ENCODE results near the gene CPAMD8.

The CPAMD8 gene

GRCh38 chr19:16886305-16886880 lies 140.2 kb downstream of the CPAMD8 start:
- no peaks in the 10 kb centered on the region for H3K36me3 ChIP-seq (ENCODE audit: insufficient read depth)
- H3K4me2 ChIP-seq: no peak overlapping the region
- H3K4me1 ChIP-seq (ENCODE audit: low read depth, poor library complexity, severe bottlenecking): peaks cover 61% of the 10 kb centered on the region
- no peak overlapping the region for H3K9ac ChIP-seq
- no peak overlapping the region for H3K4me3 ChIP-seq (IDR thresholded peaks at IDR 0.05; ENCODE audit: insufficient read depth, low read depth, low read length)
- no peak overlapping the region for H2AFZ ChIP-seq (ENCODE audit: low read depth)
- H3K27ac ChIP-seq: no peak overlapping the region
- H3K79me2 ChIP-seq (ENCODE audit: insufficient read depth, low read depth): 0 out of 2 replicates have a peak, but pooled peaks cover 10% of the 10 kb centered on the region
- no peaks in the 10 kb centered on the region for H4K20me1 ChIP-seq (ENCODE audit: insufficient read depth)
- no peaks in the 10 kb centered on the region for H3K27me3 ChIP-seq (ENCODE audit: insufficient read depth, low read depth)
- no peak for TF ChIP-seq CTCF (conservative IDR thresholded peaks at IDR 0.05; ENCODE audit: low read depth, low read length)

- Histone ChIP-seq H3K27me3 (ENCODE audit: insufficient read depth, low read depth) (no peaks in the 10 kb centered on the region), H3K4me2 (no peak overlapping the region), H2AFZ (ENCODE audit: low read depth) (no peak overlapping the region), H3K27ac (no peak overlapping the region), H3K4me1 (ENCODE audit: low read depth, poor library complexity, severe bottlenecking) (peaks cover 54% of the 10 kb centered on the region), H3K9ac (no peak overlapping the region), H3K4me3 (IDR thresholded peaks at IDR 0.05; ENCODE audit: insufficient read depth, low read depth, low read length) (no peak overlapping the region), H4K20me1 (ENCODE audit: insufficient read depth) (no peaks in the 10 kb centered on the region), H3K79me2 (ENCODE audit: insufficient read depth, low read depth) (0 out of 2 replicates have a peak, but pooled peaks cover 9% of the 10 kb centered on the region), H3K36me3 (ENCODE audit: insufficient read depth) (no peaks in the 10 kb centered on the region)
- no peak for TF ChIP-seq CTCF (conservative IDR thresholded peaks at IDR 0.05; ENCODE audit: low read depth, low read length)
Measured at GRCh38 chr19:16885166-16885565, 141.4 kb downstream of the CPAMD8 start.

GRCh38 chr19:16883522-16883921 lies 143.1 kb downstream of the CPAMD8 start:
- no peaks in the 10 kb centered on the region for H4K20me1 ChIP-seq (ENCODE audit: insufficient read depth)
- peaks cover 41% of the 10 kb centered on the region for H3K4me1 ChIP-seq (ENCODE audit: low read depth, poor library complexity, severe bottlenecking)
- H3K4me3 ChIP-seq (IDR thresholded peaks at IDR 0.05; ENCODE audit: insufficient read depth, low read depth, low read length): no peak overlapping the region
- H3K27me3 ChIP-seq (ENCODE audit: insufficient read depth, low read depth): no peaks in the 10 kb centered on the region
- no peaks in the 10 kb centered on the region for H3K79me2 ChIP-seq (ENCODE audit: insufficient read depth, low read depth)
- peak overlapping the region; percentile 42; the same call in 1 of the 2 replicates for H3K4me2 ChIP-seq
- peak overlapping the region; percentile 30; the same call in 1 of the 2 replicates for H2AFZ ChIP-seq (ENCODE audit: low read depth)
- no peak overlapping the region for H3K9ac ChIP-seq
- H3K36me3 ChIP-seq (ENCODE audit: insufficient read depth): 0 out of 2 replicates have a peak, but pooled peaks cover 5% of the 10 kb centered on the region
- TF ChIP-seq CTCF (conservative IDR thresholded peaks at IDR 0.05; ENCODE audit: low read depth, low read length): no peak
- peak overlapping the region; percentile 57; the same call in 1 of the 2 replicates for H3K27ac ChIP-seq

- no peak overlapping the region for H3K4me3 ChIP-seq (IDR thresholded peaks at IDR 0.05; ENCODE audit: insufficient read depth, low read depth, low read length)
- no peak overlapping the region for H2AFZ ChIP-seq (ENCODE audit: low read depth)
- peaks cover 29% of the 10 kb centered on the region for H3K4me1 ChIP-seq (ENCODE audit: low read depth, poor library complexity, severe bottlenecking)
- H3K79me2 ChIP-seq (ENCODE audit: insufficient read depth, low read depth): no peaks in the 10 kb centered on the region
- no peak overlapping the region for H3K4me2 ChIP-seq
- H3K27ac ChIP-seq: no peak overlapping the region
- H3K27me3 ChIP-seq (ENCODE audit: insufficient read depth, low read depth): no peaks in the 10 kb centered on the region
- no peaks in the 10 kb centered on the region for H4K20me1 ChIP-seq (ENCODE audit: insufficient read depth)
- no peak for TF ChIP-seq CTCF (conservative IDR thresholded peaks at IDR 0.05; ENCODE audit: low read depth, low read length)
- H3K36me3 ChIP-seq (ENCODE audit: insufficient read depth): peaks cover 5% of the 10 kb centered on the region; the same call in 1 of the 2 replicates
- no peak overlapping the region for H3K9ac ChIP-seq
Measured at GRCh38 chr19:16882146-16882545, 144.5 kb downstream of the CPAMD8 start.
